Memory B cell (primary cell): ENCODE data around the gene GULP1.

Experiments
- ATAC-seq: fragments of 150-1000 bp; cut with Tn5 transposase; 2 replicates; pipeline ENCODE4 v1.10.0; 2021; ENCODE audit warnings: low read depth, mild to moderate bottlenecking, moderate library complexity
- DNase-seq, 2 donors: peaks; one replicate each; pipeline ENCODE4 v3.0.0; 2022; ENCODE audit warnings: low spot score in 2 of 2
- H3K27ac Mint-ChIP-seq: one replicate; pipeline ENCODE4 v1.8.0; 2022; ENCODE audit warnings: mild to moderate bottlenecking, moderate library complexity, mixed read lengths
- H3K27me3 Mint-ChIP-seq: one replicate; pipeline ENCODE4 v1.8.0; 2022; ENCODE audit warnings: mixed read lengths
- H3K36me3 Mint-ChIP-seq: one replicate; pipeline ENCODE4 v1.8.0; 2022; ENCODE audit warnings: mild to moderate bottlenecking, mixed read lengths
- H3K4me1 Mint-ChIP-seq: one replicate; pipeline ENCODE4 v1.8.0; 2022; ENCODE audit warnings: mixed read lengths
- H3K4me3 Mint-ChIP-seq: one replicate; pipeline ENCODE4 v1.8.0; 2022; ENCODE audit warnings: mild to moderate bottlenecking, moderate library complexity, mixed read lengths
- H3K9me3 Mint-ChIP-seq: one replicate; pipeline ENCODE4 v1.8.0; 2022; ENCODE audit warnings: mixed read lengths

The GULP1 gene

DNA sequence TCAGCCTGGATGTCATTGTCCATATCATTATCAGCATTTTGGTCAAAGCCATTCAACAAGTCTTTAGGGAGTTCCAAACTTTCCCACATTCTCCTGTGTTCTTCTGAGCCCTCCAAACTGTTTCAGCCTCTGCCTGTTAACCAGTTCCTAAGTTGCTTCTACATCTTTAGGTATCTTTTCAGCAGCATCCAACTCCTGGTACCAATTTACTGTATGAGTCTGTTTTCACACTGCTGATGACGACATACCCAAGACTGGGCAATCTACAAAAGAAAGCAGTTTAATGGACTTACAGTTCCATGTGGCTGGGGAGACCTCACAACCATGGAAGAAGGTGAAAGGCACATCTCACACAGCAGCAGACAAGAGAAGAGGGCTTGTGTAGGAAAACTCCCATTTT lies 94.2 kb downstream of the GULP1 start:
- H3K27me3 Mint-ChIP-seq = no peaks in the 10 kb centered on the region

DNA sequence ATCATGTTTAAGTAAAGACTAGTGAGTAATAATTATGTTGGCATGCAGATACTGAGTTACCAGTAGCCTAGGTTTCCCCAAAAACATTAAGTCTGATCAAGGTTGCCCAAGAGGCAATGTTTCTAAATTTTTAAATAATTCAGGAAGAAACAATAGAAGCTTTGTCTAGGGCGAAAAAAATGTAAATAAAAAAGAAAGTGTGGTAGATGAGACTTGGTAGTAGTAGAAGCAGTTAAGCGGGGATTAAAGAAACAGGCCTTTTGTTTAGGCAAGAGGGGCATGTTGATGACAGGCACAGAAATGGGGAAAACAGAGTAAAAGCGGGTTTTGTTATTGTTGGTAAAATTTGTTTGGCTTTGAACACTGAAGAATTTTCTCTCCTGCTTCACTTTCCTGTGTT lies 97.2 kb downstream of the GULP1 start:
- Mint-ChIP-seq H3K4me1 (no peaks in the 10 kb centered on the region), H3K9me3 (peaks cover 7% of the 10 kb centered on the region), H3K27me3 (no peaks in the 10 kb centered on the region), H3K27ac (no peak overlapping the region), H3K36me3 (peaks cover 1% of the 10 kb centered on the region), H3K4me3 (no peak overlapping the region)
- ATAC-seq (no peak), DNase-seq (no peak)

More for the DNA sequence above, 94.2 kb downstream of the GULP1 start:
- Mint-ChIP-seq H3K9me3 (peaks cover 6% of the 10 kb centered on the region), H3K4me1 (no peaks in the 10 kb centered on the region), H3K27ac (no peak overlapping the region), H3K4me3 (no peak overlapping the region), H3K36me3 (peaks cover 1% of the 10 kb centered on the region)
- DNase-seq (no peak), ATAC-seq (no peak)

DNA sequence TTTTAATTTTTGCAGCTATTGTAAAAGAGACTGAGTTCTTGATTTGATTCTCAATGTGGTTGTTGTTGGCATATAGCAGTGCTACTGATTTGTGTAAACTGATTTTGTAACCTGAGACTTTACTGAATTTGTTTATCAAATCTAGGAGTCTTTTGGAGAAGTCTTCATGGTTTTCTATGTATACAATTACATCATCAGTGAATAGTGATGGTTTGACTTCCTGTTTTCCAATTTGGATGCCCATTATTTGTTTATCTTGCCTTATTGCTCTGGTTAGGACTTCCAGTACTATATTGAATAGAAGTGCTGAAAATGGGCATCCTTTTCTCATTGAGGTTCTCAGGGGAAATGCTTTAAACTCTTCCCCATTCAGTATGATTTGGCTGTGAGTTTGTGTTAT lies 99.7 kb downstream of the GULP1 start:
- no peaks in the 10 kb centered on the region for H3K36me3 Mint-ChIP-seq
- no peaks in the 10 kb centered on the region for H3K4me1 Mint-ChIP-seq
- no peaks in the 10 kb centered on the region for H3K27me3 Mint-ChIP-seq
- ATAC-seq (no peak), DNase-seq (no peak)
- H3K9me3 Mint-ChIP-seq = peaks cover 6% of the 10 kb centered on the region
- no peak overlapping the region for H3K27ac Mint-ChIP-seq
- H3K4me3 Mint-ChIP-seq = no peak overlapping the region

DNA sequence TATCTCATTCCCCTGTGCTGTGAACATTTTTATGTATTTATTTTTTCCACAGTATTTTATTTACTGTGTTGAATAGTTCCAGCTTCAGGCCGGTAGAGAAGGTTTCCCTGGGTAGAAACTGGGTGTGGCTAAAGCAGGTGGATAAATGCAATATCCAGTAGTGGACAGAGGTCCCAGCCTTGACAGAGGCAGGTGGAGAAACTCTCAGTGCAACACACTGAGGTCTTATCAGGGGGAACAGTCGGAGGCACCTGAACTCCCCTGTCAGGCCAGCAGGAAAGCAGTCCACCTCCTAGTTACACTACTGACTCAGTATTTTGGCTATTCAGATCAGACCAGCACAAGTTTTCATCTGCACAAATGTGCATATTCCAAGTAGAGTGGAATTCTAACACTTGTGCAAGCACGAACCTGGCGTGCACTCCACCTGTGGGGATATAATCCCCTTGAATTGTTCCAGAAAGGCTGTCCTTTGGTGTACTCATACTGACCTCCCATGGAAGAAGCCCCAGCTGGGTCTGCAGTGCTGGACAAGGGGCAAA lies 103.3 kb downstream of the GULP1 start:
- no peak for ATAC-seq
- no peaks in the 10 kb centered on the region for H3K36me3 Mint-ChIP-seq

DNA sequence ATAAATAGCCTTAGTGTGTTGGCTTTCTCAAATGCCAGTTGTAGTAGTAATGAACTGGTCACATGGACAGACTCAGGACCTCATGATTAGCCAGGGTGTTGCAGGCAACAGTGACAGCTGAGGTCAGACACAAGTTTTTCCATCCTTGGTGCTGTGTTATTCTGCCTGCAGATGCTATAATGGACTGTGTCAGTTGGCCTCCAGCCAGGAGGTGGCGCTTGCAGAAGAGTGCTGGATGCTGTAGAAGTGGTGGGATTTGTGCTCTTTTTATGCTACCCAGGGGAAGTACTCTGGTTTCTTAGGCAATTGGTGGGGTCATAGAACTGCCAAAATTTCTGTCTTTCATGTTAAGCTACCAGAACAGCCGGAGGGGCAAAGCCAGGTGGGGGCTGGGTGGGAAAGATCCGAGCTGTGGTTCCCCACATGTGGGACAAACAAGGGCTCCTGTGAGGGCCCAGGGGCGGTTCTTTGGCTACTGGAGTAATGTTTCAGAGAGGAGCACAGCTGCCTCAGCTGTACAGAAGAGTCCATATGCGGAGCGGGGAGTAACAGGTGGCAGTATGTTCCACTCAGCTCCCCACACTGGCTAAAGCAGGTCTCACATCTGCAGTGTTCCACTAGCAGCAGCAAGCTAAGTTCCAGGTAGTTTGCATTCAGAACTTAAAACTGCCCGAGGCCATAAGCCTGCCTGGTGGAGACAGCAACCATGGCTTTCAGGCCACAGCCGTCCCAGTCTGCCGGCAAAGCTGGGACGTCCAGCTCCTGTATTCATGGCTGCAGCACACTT lies 104.4 kb downstream of the GULP1 start:
- H3K4me1 Mint-ChIP-seq = no peaks in the 10 kb centered on the region
- no peaks in the 10 kb centered on the region for H3K36me3 Mint-ChIP-seq
- no peak for ATAC-seq
- no peaks in the 10 kb centered on the region for H3K27me3 Mint-ChIP-seq
- H3K4me3 Mint-ChIP-seq = no peak overlapping the region
- H3K9me3 Mint-ChIP-seq = peaks cover 7% of the 10 kb centered on the region
- H3K27ac Mint-ChIP-seq = no peak overlapping the region
- no peak for DNase-seq

More for the DNA sequence above, 103.3 kb downstream of the GULP1 start:
- H3K27me3 Mint-ChIP-seq = no peaks in the 10 kb centered on the region
- no peaks in the 10 kb centered on the region for H3K4me1 Mint-ChIP-seq
- DNase-seq = no peak
- H3K9me3 Mint-ChIP-seq = peaks cover 7% of the 10 kb centered on the region
- H3K27ac Mint-ChIP-seq = no peak overlapping the region
- H3K4me3 Mint-ChIP-seq = no peak overlapping the region

DNA sequence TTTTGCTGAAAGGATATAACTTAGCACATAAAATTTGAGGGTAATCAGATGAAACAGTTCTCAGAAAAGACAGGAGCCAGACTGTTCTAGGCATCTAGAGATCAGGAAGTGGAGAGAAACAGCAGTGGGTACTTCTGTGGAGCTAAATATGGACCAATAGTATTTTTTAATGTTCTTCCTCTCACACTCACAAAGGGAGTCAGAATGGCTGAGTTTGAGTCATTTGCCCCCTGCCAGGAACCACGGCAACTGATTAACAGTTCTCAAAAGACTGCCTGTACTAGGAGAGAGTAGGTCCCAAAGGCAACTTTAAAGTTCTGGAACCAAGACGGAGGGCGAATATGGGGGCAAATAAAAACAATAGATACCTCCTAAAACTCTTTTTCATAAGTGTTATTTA lies 107.5 kb downstream of the GULP1 start:
- H3K36me3 Mint-ChIP-seq = no peaks in the 10 kb centered on the region
- no peak overlapping the region for H3K27ac Mint-ChIP-seq
- no peak for ATAC-seq
- H3K9me3 Mint-ChIP-seq = peaks cover 3% of the 10 kb centered on the region
- H3K4me1 Mint-ChIP-seq = no peaks in the 10 kb centered on the region
- no peaks in the 10 kb centered on the region for H3K27me3 Mint-ChIP-seq
- no peak for DNase-seq
- H3K4me3 Mint-ChIP-seq = no peak overlapping the region

DNA sequence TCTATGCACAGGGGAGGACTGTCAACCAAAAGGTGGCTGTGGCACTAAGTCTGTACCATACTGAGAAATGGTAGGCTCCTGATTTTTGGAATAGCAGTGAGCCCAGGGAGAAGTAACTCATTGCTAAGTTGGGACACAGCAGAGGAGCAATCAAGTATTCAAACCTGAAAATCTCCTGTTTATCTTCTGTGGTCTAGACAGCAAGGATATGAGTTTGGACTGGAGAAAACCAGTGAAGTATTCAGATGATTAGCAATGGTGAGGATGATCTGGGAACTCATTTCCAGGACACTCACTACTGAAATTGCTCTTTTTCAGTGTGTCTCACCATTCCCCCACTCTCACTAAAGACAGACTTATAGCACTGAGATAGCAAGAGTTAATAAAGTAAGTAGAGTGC lies 112.0 kb downstream of the GULP1 start:
- Mint-ChIP-seq H3K36me3 (no peaks in the 10 kb centered on the region), H3K9me3 (peaks cover 4% of the 10 kb centered on the region), H3K4me3 (no peak overlapping the region), H3K27me3 (no peaks in the 10 kb centered on the region), H3K4me1 (no peaks in the 10 kb centered on the region), H3K27ac (no peak overlapping the region)
- DNase-seq (no peak), ATAC-seq (no peak)

DNA sequence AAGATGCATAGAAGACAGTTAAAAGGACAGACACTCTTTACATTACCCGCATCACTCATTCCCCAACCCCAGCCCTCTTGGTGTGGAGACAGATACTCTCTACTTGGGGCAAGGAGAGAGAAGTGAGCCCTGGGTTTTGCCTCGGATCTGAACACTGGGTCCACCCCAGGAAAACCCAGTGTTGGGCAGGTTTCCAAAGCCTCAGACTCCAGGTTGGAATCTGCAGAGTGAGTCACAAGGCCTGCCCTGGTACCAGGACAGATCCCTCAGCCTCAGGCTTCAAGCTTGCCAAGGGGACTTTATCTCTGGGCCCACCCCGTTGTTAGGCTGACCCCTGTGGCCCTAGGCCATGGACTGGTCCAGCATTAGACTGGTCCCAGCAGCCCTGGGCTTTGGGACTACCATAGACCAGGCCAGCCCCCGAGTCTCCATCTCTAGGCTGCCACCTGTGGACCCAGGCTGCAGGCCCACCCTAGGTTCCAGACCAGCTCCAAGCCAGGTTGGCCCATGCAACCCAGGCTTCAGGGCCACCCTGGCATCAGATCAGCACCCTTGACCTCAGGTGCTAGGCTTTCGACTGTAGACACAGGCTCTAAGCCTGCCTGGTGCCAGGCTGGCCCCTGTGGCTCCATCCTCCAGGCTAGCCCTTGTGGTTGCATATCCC lies 112.8 kb downstream of the GULP1 start:
- Mint-ChIP-seq H3K4me3 (no peak overlapping the region), H3K36me3 (no peaks in the 10 kb centered on the region), H3K27ac (no peak overlapping the region), H3K9me3 (peaks cover 6% of the 10 kb centered on the region), H3K4me1 (no peaks in the 10 kb centered on the region), H3K27me3 (no peaks in the 10 kb centered on the region)
- ATAC-seq = no peak
- no peak for DNase-seq

DNA sequence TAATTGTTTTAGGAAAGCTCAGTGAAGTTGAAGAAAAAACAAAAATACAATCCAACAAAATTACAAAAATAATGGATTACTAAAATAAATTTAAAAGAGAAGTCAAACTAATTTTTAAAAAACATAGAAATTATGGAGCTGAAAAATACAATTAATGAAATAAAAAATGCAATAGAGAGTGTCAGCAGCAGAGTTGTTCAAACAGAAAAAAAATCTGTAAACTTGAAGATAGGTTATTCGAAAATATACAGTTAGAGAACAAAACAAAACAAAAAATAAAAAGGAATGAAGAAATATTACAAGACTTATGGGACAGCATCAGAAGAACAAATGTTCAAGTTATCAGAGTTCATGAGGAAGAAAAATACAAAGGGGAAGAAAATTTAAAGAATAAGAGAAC lies 114.7 kb downstream of the GULP1 start:
- ATAC-seq (no peak), DNase-seq (no peak)
- H3K4me3 Mint-ChIP-seq = no peak overlapping the region
- H3K27me3 Mint-ChIP-seq = no peaks in the 10 kb centered on the region
- H3K27ac Mint-ChIP-seq = no peak overlapping the region
- no peaks in the 10 kb centered on the region for H3K36me3 Mint-ChIP-seq
- H3K4me1 Mint-ChIP-seq = no peaks in the 10 kb centered on the region
- peaks cover 8% of the 10 kb centered on the region for H3K9me3 Mint-ChIP-seq

DNA sequence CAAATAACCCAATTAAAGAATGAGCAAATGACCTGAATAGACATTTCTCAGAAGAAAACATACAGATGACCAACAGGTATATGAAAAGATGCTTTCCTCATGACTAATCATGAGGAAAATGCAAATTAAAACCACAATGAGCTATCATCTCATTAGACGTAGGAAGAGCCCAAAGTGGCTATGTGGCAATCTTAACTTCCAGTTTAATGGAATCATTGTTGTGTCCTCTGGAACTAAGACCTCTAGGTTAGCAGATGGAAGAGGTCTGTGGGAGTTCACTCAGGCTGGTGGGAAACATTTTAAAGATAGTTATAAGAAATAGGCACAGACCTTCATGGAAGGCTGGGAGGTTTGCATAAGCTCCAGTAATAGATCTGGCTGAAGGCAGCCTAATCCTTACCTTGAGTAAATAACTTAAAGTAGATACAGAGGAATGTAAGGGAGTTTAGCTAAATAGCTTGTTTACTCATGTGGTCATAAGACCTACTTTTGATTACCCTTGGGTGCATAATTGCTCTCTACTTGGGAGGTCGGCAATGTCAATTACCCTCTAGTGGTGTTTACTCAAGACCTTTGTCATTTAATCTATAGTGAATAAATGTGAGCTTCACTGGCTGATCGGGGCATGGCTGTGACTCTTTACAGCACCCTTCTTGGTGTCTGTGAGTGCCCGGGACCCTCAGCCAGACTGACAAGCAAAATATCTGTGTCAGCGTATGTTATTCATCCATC lies 119.0 kb downstream of the GULP1 start:
- no peaks in the 10 kb centered on the region for H3K4me1 Mint-ChIP-seq
- peaks cover 8% of the 10 kb centered on the region for H3K9me3 Mint-ChIP-seq
- no peak overlapping the region for H3K4me3 Mint-ChIP-seq
- ATAC-seq = no peak
- H3K36me3 Mint-ChIP-seq = no peaks in the 10 kb centered on the region
- H3K27me3 Mint-ChIP-seq = no peaks in the 10 kb centered on the region
- no peak overlapping the region for H3K27ac Mint-ChIP-seq
- DNase-seq = no peak

DNA sequence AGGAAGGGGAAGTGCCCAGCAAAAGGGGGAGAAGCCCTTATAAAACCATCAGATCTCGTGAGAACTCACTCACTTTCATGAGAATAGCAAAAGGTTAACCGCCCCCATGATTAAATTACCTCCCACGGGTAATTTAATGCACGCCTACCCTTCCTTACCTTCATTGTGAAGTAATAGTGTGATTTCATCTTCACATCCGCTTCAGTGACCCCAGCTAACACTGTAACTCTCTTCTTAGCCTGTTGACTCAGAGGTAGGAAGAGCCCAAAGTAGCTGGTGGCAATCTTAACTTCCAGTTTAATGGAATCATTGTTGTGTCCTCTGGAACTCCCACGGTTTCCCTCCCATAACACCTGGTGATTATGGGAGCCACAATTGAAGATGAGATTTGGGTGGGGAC lies 120.5 kb downstream of the GULP1 start:
- Mint-ChIP-seq H3K27me3 (no peaks in the 10 kb centered on the region), H3K36me3 (no peaks in the 10 kb centered on the region), H3K27ac (no peak overlapping the region), H3K4me1 (no peaks in the 10 kb centered on the region), H3K4me3 (no peak overlapping the region), H3K9me3 (peaks cover 6% of the 10 kb centered on the region)
- no peak for DNase-seq
- no peak for ATAC-seq

DNA sequence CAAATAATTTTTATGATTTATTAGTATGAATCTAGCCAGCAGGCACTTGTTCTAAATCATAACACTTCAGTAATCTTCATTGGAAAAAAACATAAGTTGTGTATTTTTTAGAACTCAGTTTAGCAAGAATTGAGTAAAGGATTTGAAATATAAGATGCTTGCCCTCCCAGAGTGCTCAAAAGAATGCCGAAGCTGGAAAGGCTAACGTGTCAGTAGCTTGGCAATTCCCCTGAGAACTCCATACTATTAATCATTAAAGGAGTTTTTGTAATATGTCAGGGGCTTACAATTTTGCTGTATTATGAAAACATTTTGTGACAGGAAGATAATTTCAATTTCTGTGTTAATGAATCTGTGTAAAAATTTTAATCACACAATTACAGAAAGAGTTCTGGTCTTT lies 122.7 kb downstream of the GULP1 start:
- Mint-ChIP-seq H3K4me3 (no peak overlapping the region), H3K9me3 (peaks cover 3% of the 10 kb centered on the region), H3K27ac (no peak overlapping the region), H3K4me1 (no peaks in the 10 kb centered on the region), H3K27me3 (no peaks in the 10 kb centered on the region), H3K36me3 (no peaks in the 10 kb centered on the region)
- DNase-seq (no peak), ATAC-seq (no peak)

DNA sequence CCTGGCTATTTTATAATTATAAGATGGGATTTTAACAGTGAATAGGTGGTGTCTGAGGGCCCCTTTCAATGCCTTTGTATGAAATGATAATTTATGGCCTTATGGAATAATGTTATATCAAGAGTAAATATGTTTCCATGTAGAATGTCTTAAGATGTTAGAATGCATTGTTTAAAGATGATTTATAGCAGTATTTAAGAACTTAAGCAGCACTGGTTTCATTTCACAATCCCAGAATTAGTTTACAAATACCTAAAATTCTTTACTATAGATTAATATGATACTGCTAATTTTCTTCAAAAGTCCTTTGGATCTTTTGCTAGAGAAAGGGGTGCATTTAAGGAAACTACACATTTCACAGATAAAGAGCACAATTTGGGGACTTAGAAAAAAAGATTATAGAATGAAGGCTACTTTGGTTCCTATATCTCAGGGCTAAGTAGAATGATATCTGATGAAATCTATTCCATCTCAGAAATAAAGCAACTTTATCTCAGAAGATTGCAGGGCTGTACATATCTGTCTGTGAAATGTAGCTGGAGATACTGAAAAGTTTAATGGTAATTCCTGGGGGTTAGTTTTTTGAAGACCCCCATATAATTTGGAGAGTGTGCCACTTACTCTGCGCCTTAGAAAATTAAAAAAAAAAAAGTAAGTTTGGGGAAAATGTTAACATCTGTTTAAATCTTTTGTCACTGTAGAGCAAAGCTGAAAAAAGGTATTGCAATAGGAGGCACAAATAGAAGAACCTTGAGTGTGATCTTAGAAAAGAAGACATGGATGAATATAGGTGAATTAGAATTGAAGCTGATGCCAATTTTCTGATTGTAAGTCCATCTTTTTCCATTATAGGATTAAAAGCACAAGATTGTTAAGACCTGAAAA lies 123.4 kb downstream of the GULP1 start:
- Mint-ChIP-seq H3K4me3 (no peak overlapping the region), H3K27me3 (no peaks in the 10 kb centered on the region), H3K27ac (no peak overlapping the region), H3K9me3 (peaks cover 1% of the 10 kb centered on the region), H3K4me1 (no peaks in the 10 kb centered on the region), H3K36me3 (no peaks in the 10 kb centered on the region)
- no peak for DNase-seq
- ATAC-seq = no peak
